T-helper 1 cell treated with Interleukin-12 subunit alpha and Interleukin-12 subunit beta and Interleukin-4 antibody, amounts not matched to agents 30 ng/mL and 1 ng/mL, for 36 hours (primary cell): ENCODE data around the gene CREBRF. TPM values are rescaled to one million over a fixed set of nuclear protein-coding genes. Genes with fewer than 3 reads are reported as not detected.
"Not testable (repeated sequence)": the region's sequence is repeated elsewhere in the genome, so short reads cannot be mapped to it uniquely, and the experiment has no call there.

Experiments used
- intact Hi-C: fragments of 100-400 bp; cut with micrococcal nuclease; formaldehyde crosslinking; loops from one replicate; pipeline ENCODE4 v1.15.1; 2024
- total RNA-seq: library from RNA; stranded (reverse); gene quantifications from 2 replicates; pipeline ENCODE4 v1.2.3, GENCODE V29; 2022

Gene CREBRF, protein sequence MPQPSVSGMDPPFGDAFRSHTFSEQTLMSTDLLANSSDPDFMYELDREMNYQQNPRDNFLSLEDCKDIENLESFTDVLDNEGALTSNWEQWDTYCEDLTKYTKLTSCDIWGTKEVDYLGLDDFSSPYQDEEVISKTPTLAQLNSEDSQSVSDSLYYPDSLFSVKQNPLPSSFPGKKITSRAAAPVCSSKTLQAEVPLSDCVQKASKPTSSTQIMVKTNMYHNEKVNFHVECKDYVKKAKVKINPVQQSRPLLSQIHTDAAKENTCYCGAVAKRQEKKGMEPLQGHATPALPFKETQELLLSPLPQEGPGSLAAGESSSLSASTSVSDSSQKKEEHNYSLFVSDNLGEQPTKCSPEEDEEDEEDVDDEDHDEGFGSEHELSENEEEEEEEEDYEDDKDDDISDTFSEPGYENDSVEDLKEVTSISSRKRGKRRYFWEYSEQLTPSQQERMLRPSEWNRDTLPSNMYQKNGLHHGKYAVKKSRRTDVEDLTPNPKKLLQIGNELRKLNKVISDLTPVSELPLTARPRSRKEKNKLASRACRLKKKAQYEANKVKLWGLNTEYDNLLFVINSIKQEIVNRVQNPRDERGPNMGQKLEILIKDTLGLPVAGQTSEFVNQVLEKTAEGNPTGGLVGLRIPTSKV
- total RNA-seq: 16.3 and 19.3 TPM in 2 replicates

DNA sequence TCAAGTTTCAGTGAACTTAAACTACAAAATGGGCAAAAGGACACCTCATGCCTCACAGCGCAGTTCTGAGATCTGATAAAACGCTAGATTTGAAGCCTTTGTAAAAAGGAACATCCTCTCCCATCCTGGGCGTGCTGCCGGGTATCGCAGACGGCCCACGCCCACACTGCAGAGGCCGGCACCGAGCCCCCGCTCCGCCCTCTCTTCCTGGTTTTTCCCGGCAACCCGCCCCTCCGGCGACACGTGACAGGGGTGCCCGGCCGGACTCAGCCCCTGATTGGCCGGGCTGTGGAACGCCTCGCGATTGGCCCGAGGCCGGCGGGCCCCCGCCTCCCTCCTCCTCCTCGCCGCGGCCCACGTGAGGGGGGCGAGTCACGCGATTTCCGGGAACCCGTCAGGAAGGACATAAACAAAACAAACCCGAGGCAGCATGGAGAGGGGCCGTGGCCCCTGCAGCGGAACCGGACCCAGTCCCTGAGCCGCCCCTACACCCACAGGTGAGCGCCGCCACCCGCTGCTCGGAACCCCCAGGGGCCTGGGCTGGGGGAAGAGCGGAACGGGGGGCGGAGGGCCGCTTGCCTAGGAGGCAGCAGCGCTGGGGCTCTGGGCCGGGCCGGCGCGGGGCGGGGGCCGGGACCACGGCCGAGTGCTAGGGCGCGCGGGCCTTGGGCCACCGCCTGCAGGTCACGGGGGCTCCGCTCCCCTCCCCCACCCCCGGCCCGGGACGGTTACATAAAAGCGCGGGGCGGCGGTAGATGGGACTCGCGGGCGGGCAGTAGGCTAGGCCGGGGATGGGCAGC lies at the start of gene CREBRF:
TSS of gene CREBRF (plus strand) at position 370 of the 800 bp plus-strand sequence. CDS start 24,424 bp downstream, outside the sequence.
- intact Hi-C loops: loop anchor here (1.0 to 2.0 kb wide), 5 partner anchors 284 to 867 kb away; partner anchors contain the start of genes STK10 and UBTD2

DNA sequence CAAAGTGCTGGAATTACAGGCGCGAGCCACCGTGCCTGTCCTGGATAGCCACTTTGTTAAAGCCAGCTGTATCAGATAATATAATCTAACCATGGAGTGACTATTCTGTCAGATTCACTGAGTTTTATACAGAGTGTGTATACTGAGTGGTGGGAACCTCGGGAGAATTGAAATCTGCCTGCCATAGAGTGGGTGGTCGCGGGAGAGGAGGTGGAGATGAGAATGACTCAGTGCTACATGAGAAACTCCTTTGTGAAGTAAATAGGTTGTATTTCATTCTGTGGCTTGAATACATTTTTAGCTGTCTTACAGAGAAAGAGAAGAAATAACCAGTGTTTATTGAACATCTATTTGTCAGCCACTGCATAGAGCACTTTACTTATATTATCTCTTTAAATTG lies 46.1 kb upstream of the CREBRF start:
- intact Hi-C loops: no loop called here

DNA sequence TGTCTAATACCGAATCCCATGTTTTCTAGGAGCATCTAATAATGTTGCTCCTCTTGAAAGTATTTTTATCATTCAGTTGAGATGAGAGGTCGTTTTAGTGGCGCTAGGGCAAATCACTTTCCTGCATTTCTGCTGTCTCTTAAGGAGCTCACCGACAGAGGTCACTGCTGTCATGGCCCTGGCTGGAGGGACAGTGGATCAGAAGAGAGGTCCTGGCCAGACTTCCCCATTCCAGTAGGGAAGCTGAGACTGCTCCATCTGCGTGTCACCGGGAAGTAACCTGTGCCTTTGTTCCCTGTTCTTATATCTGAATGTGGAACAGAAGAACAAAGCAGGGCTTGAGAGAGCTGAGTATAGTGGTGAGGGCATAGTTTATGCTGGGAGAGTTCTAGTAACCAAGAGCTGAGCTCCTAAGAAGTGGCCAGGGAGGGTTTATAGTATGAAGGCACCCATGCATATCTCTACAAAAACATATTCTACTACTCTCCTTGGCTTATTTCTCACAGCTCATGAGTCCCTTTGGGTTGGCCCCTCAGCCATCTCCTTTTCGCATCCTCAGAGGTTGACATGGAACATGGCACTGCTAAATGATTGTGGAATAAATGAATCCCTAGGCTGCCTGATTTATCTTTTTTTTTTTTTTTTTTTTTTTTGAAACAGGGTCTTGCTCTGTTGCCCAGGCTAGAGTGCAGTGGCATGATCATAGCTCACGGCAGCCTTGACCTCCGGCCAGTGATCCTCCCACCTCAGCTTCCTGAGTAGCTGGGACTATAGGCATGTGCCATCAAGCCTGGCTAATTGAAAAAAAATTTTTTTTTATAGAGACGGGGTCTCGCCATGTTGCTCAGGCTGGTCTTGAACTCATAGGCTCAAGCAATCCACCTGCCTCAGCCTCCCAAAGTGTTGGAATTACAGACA lies 45.3 kb upstream of the CREBRF start:
- intact Hi-C loops: no loop called here

DNA sequence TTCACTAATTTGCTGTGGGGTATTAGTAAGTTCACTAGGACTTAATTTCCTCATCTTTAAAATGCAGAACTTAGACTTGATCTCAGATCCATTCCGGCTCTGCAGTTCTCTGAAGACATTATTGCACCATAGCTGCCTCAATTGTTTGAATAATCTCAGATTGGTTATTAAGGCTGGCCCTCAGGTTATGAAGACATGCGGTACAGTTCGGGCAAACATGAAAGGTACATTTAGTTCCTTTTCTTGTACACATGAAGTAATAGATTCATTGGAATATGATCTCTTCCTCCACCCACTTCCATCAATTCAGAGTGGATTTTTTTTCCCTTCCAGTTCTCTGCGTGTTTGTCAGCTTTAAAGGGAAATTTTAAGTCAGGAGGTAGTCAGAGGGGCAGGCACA lies 44.6 kb upstream of the CREBRF start:
- intact Hi-C loops: no loop called here

DNA sequence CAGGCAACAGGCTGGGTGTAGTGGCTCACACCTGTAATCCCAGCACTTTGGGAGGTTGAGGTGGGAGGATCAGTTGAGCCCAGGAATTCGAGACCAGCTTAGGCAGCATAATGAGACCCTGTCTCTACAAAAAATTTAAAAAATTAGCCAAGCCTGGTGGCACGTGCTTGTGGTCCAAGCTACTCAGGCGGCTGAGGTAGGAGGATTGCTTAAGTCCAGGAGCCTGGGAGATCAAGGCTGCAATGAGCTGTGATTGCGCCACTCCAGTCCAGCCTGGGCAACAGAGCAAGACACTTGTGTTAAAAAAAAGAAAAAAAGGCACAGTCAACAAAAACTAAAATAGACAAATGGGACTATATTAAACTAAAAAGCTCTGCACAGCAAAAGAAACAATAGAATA lies 43.3 kb upstream of the CREBRF start:
- intact Hi-C loops: no loop called here

DNA sequence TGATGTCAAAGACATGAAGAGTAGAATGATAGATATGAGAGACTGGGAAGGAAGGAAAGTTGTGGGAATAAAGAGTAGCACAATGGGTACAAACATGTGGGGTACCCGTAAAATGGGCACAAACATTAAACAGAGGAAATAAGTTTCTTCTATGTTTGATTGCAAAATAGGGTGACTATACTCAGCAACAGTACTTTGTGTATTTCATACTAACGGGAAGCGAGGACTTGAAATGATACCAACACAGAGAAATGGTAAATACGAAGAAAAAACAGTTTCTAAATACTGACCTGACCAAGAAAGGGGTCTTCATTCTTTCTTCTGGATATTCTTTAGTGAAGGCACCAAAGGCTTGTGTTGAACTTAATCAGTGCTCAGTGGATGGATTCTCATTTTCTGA lies 41.5 kb upstream of the CREBRF start:
- intact Hi-C loops: no loop called here

DNA sequence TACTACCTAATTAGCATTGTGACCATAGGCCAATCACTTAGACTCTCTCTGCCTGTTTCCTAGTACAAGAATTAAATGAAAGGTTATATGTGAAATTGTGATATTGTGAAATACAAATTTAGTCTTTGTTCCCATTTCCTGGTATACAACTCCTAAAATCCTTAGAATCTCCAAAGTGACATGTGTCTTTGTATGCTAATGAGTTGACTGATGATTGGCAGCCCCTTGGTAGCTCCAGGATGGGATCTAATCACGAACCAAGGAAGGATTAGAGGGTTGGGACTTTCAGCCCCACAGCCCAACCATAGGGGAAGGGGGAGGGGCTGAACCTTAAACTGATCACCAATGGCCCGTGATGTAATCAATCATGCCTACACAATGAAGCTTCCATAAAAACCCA lies 41.0 kb upstream of the CREBRF start:
- intact Hi-C loops: no loop called here

DNA sequence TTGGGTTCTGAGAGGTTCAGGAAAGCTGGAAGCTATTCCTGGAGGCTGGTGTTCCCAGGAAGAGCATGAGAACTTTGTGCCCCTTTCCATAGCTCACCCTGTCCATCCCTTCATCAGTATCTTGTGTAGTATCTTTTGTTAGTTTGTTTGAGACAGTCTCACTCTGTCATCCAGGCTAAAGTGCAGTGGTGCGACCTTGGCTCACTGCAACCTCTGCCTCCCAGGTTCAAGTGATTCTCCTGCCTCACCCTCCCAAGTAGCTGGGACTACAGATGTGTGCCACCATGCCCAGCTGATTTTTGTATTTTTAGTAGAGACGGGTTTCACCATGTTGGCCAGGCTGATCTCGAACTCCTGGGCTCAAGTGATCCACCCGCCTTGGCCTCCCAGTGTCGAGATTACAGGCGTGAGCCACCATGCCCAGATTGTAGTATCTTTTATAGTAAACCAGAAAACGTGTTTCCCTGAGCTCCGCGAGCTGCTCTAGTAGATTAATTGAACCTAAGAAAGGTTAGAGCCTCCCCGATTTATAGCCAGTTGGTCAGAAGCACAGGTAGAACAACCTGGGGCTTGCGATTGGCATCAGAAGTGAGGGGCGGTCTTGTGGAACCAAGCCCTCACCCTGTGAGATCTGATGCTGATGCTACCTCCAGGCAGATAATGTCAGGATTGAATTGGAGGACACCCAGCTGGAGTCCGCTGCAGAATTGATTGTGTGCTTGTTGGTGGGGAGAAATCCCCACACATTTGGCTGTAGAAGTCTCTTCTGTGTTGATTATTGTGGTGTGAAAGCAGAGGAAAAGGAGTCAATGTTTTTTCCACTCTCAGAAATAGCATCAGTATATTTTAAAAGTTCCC lies 40.3 kb upstream of the CREBRF start:
- intact Hi-C loops: no loop called here

DNA sequence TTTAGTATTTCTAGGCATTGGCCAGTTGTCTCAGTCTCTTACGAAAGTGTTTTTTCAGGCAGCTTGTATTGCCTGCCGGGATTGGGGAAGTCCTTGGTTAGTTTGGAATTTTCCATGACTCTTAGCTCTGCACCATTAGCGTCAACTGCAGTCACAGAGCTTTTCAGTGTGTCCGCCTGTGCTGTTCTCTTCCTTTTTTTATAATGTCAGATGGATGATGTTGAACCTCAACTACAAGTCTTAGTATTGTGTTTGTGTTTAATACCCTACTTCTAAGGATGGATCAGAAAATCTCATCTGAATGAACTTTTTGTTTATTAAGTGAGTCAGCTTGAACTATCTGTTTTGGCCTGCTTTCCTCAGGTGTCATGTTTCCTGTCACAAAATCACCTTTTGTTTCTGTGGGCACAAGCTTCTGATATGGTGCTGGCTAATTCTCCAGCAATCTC lies 39.5 kb upstream of the CREBRF start:
- intact Hi-C loops: no loop called here

DNA sequence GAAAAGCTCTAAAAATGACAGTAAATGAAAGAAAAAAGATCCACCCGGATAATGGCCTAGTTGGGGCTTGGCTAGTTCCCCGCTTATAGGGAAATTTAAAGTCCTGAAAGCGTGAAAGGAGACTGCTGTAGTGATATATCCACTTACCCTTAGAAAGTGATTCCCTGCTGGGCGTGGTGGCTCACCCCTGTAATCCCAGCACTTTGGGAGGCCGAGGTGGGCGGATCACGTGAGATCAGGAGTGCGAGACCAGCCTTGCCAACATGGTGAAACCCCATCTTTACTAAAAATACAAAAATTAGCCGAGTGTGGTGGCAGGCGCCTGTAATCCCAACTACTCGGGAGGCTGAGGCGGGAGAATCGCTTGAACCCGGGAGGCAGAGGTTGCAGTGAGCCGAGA lies 39.1 kb upstream of the CREBRF start:
- intact Hi-C loops: not testable (repeated sequence)

DNA sequence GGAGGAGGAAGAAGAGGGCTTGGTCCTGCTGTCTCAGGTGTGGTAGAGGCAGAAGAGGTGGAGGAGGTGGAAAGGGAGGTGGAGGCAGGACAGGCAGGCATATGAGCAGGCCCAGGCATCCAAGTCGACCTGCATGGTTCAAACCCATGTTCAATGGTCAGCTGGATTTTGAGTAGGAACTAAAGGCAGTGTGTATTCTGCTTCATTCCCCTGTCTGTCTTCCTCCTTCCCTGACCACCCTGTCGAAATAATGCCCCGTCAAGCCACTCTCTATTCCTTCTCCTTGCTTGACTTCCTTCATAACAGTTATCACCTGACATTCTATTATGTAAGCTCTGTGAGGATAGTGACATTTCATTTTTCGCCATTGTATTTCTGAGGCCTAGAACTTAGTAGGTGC lies 37.8 kb upstream of the CREBRF start:
- intact Hi-C loops: no loop called here

DNA sequence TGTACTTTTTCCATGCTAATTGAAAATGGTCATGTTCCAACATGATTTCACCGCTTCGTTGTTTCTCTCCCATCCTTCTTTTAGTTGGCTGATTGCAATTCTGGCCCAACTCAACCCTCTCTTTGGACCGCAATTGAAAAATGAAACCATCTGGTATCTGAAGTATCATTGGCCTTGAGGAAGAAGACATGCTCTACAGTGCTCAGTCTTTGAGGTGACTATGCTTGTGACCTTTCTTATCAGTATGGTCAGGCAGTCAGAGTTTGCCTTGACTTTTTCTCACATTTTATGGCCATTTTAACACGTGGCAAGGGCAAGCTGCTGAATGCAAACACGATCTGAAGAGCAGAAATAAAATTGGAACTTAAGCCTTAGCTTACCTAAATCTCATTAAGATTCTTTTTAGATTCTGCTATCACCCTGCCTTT lies 36.0 kb upstream of the CREBRF start:
- intact Hi-C loops: no loop called here

DNA sequence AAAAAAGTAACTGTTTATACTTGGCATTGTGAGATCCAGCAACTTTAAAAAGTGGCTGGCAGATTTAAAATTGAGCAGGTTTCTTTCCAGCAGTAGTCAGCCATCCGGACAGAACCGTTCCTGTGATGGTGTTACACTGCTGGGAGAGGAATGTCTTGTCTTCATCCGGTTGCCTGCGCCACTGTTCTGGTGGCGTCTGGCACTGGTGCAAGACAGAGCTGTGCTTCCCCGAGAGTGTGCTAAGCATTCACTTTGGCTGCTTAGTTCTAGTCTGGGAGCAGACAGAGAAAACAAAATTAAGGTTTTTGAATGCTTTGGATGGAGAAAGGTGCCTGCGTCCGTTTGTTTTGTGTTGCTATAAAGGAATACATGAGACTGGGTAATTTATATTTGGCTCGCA lies 35.5 kb upstream of the CREBRF start:
- intact Hi-C loops: no loop called here

DNA sequence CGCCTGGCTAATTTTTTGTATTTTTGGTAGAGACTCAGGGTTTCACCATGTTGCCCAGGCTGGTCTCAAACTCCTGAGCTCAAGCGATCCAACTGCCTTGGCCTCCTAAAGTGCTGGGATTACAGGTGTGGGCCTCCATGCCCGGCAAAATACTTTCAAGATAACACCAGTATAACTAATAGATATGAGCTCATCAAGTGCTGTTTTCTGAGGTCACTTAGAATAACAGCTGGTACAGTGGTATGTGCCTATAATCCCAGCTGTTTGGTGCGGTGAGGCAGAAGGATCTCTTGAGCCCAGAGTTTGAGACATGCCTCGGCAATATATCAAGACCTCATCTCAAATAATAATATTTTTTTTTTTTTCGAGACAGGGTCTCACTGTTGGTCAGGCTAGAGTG lies 30.5 kb upstream of the CREBRF start:
- intact Hi-C loops: no loop called here

DNA sequence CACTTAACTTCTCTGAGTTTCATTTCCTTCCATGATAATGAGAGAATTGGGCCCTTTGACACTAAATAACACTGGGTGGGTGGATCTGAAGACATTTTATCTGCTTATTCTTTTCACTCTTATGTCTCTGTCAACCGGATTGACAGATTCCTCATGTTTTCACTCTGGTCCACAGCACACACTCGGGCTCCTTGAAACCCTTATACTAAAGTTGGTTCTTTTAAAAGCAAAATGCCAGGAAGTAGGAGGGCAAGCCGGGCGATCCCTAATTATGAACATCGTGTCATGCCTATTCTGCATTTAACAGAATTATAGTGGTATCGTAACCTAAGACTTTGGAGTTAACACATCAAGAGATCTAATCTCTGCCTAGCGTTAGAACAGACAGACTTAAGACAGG lies 28.2 kb upstream of the CREBRF start:
- intact Hi-C loops: no loop called here

DNA sequence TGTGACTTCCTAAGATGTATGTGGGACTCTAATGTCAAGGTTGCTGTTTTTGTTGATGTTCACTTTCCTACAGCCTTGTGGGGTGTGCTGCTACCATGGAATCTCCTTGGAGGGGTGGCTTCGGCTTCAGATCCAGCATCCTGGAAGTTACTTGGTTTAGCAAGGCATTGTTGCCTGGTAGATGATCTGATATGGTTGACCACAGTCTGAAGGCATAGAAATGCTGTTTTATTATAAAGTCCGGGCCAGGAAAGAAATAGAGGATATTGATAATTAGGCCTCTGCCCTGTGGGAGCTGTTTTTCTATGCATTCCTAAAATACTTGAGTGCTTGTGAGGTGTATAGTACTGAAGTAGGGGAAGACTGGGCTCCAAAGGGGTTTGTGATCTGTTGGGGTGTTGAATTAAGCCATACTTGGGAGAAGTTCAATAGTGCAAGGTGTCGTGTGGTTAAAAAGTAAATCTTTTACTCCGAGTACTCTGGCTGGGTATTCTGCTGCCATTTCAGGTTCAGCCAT lies 27.3 kb upstream of the CREBRF start:
- intact Hi-C loops: no loop called here

DNA sequence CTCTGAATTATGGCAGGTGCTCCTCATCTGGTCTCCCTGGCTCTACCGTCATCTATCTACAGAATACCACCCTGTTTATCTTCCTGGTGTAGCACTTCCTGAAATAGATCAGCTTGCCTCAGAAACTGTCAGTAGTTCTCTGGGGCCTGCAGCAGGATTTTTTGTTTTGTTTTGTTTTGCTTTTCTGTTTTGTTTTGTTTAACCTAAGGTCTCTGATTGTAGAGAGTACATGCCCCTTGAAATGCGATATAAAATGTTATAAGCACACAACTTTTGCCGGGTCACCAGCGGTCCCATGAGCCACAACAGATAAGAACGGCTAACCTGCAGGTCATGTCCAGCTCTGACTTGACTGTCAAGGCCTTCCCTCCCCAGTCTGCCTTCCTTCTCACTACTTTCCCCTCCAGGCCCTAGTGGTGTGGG lies 26.6 kb upstream of the CREBRF start:
- intact Hi-C loops: no loop called here

DNA sequence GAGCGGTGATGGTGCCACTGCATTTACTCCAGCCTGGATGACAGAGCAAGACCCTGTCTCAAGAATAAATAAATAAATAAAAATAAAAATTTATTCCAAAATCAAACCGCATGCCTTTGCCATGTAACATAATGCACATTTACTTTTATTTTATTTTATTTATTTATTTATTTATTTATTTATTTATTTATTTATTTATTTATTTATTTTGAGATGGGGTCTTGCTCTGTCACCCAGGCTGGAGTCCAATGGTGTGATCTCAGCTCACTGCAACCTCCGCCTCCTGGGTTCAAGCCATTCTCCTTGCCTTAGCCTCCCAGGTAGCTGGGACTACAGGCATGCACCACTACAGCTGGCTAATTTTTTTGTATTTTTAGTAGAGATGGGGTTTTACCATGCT lies 24.1 kb upstream of the CREBRF start:
- intact Hi-C loops: not testable (repeated sequence)

DNA sequence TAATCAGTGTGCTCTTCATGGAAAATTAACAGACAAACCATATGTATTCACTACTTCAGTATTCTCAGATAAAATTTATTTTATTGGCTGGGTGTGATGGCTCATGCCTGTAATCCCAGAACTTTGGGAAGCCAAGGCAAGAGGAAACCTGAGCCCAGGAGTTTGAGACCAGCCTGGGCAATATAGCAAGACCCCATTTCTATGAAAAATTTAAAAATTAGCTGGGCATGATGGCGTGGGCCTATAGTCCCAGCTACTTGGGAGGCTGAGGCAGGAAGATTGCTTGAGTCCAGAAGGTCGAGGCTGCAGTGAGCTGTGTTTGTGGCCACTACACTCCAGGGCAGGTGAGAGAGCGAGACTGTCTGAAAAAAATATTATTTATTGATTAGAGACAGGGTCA lies 23.4 kb upstream of the CREBRF start:
- intact Hi-C loops: no loop called here

DNA sequence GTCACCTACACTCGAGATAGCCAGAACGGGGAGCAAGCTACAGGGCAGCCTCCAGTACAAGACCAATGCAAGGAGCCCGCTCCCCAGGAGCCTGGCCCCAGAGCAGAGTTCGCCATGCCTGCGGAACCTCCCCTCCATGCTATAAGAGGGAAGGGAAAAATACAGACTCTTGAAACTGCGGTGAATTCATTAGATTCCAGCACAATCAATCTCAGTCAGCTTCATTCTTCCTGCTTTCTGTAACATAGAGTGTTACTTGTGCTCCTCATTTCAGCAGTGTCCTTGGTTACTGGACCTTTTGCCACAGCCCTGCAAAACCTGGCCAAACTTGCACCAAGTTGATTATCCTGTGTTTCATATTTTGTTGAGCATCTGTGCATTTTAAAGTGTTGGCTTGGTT lies 22.2 kb upstream of the CREBRF start:
- intact Hi-C loops: no loop called here
